Activated effector memory CD4-positive, alpha-beta T cell treated with Interleukin-2 at 50 U/mL for 16 hours (primary cell): ENCODE measurements around the gene LMF1.
"Not testable (repeated sequence)": the region's sequence is repeated elsewhere in the genome, so short reads cannot be mapped to it uniquely, and the experiment has no call there.

Experiments used
- DNase-seq: peaks from one replicate; pipeline ENCODE4 v3.0.0-alpha.2; 2020

The LMF1 gene

DNA sequence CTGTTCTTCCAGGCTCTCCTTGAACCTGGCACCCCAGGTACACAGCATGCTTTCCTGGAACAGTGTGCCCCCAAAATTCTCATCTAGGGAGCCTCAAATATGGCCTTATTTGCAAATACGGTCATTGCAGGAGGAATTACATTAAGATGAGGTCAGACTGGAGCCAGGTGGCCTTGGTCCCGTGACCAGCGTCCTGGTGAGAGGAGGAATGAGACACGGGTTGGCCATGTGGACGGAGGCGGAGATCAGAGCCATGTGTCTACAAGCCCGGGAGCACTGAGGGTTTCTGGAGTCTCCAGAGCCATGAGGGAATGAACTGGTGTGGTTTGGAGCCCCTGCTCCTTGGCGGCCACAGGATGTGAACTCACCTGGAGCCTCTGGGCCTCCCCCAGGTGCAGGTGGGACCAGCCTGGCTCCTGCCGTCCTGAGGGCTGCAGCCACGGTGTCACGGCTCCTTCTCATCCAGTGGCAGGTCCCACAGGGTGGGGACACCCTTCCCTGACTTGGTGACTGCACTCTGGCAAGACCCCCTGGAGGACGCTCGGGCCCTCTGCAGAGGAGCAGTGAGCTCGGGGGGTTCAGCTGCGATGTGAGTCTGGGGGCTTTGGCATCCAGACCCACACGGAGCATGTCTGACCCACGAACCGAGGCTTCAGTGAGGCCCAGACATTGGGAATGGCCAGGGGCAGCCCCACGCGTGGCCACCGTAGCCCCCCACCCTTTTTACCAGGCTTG is 148.4 kb downstream of the LMF1 start:
- no peak for DNase-seq

DNA sequence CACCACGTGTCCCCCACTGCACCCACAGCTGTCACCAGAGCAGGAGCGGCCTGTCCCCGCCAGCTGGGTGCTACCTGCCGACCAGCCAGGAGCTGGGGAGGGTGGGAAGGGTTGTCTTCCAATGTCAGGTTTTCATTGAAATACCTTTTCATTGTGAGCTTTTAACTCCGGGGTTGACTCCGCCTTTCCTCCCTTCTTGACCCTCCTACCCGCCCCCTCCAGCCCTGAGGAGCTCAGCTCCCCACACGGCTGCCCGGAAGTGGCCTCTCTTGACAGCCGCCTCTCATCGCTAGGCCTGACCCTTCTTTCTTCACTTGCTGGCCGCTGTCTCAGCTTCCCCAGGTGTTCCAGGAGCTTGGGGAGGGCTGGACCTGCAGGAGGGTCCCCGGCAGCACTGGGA is 149.0 kb downstream of the LMF1 start:
- no peak for DNase-seq

- no peak for DNase-seq
Observed at GRCh38 chr16:820748-821147, 150.0 kb downstream of the LMF1 start.

- not testable (repeated sequence) for DNase-seq
Observed at GRCh38 chr16:820044-820408, 150.8 kb downstream of the LMF1 start.

GRCh38 chr16:819336-820043 is 151.3 kb downstream of the LMF1 start:
- DNase-seq, result peak; percentile 28

GRCh38 chr16:818592-818991 is 152.2 kb downstream of the LMF1 start:
- DNase-seq, result no peak

- no peak for DNase-seq
Observed at GRCh38 chr16:818132-818531, 152.7 kb downstream of the LMF1 start.

DNA sequence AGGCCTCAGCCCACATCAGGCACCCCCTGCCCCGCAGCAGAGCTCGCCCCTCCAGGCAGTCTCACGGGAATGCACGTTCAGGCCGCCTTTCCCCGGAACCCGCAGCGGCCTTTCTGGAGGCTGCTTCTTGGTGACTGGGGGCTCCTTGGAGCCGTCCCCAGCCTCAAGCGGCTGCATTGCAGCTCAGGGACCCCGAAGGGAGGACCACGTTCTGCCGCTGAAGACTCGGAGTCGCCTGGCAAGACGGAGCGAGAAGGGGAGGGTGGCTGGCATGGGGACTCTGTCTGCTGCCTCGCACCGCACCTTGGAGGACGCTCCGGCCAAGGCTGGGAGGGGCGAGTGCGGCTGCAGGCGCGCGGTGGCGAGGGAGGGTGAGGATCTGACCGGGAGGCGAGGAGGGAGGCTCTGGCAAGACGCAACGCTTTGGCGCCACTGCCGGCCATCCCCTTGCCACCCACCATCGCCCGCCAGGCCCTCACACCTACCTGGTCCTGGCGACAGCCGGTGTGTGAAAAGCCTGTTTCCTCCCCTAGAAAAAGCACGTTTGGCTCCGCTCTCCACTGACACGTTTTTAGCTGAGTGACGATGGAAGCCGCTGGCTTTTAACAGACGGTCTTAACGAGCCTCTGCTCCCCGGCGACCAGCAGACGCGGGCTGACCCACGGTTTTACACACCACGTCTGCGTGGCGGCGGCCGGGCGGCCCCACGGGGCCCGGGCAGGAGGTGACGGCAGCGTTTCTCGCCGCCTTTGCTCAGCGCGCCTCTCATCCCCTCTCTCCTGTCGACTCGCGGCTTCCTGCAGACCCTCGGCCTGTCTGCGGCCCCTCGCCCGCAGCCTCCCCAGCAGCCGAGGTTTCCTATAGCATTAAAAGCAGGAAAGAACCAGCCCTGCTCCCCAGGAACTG is 153.5 kb downstream of the LMF1 start:
- DNase-seq, result no peak

DNA sequence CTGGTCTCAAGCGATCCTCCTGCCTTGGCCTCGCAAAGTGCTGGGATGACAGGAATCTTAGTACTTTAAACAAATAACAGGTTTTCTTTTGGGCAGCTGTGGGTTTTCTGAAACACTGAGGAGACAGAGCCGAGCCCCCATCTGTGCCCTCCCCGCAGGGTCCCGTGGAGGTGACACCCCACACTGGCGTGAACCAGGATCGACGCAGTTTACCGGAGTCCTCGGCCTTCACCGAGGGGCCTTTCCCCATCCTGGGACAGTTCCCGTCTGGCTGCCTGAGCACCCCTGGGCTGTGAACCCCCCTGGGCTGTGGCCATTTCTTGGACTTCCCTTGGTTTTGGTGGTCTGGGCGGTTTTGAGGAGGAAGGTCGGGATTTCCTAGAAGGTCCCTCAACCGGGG is 154.9 kb downstream of the LMF1 start:
- no peak for DNase-seq

- no peak for DNase-seq
Observed at GRCh38 chr16:814974-815373, 155.8 kb downstream of the LMF1 start.

DNA sequence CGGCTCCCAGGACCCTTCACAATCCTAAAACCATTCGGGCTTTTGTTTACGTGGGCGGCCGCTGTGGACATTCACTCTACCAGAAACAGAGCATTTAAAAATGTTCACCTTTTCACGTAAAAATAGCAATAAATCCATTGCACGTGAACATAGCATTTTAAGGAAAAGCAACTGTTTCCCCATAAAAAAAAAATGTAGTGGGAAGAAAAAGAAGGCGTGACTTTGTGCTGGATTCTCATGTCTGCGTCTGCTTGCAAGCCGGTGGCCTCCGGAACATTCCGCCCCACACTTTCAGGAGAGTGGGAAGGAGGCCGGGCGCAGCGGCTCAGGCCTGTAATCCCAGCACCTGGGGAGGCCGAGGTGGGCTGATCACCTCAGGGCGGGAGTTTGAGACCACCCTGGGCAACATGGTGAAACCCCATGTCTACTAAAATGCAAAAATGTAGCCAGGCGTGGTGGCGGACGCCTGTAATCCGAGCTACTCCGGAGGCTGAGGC is 156.8 kb downstream of the LMF1 start:
- DNase-seq, result no peak

GRCh38 chr16:813204-813915 is 157.4 kb downstream of the LMF1 start:
- peak; percentile 16 for DNase-seq

GRCh38 chr16:808085-808386 is 162.7 kb downstream of the LMF1 start:
- no peak for DNase-seq

- peak; percentile 72 for DNase-seq
Observed at GRCh38 chr16:807347-808084, 163.3 kb downstream of the LMF1 start.

DNA sequence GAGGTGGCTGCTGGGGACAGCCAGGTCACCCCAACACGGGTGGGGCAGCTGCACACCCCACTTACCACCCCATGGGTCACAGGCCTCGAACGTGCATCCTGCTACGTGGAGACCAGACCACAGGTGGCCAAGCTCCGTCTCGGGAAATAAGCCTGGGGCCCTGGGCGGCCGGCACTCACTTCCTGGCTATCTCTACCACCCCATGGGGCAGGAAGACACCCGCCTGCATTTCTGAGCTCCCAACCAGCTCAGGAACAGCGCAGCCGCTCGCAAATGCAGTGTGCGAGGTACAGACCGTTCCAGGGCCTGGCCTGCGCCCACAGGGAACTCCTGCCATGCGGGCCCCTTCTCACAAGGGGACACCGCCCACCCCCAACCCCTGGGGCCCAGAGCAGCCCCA is 165.3 kb downstream of the LMF1 start:
- DNase-seq, result no peak

DNA sequence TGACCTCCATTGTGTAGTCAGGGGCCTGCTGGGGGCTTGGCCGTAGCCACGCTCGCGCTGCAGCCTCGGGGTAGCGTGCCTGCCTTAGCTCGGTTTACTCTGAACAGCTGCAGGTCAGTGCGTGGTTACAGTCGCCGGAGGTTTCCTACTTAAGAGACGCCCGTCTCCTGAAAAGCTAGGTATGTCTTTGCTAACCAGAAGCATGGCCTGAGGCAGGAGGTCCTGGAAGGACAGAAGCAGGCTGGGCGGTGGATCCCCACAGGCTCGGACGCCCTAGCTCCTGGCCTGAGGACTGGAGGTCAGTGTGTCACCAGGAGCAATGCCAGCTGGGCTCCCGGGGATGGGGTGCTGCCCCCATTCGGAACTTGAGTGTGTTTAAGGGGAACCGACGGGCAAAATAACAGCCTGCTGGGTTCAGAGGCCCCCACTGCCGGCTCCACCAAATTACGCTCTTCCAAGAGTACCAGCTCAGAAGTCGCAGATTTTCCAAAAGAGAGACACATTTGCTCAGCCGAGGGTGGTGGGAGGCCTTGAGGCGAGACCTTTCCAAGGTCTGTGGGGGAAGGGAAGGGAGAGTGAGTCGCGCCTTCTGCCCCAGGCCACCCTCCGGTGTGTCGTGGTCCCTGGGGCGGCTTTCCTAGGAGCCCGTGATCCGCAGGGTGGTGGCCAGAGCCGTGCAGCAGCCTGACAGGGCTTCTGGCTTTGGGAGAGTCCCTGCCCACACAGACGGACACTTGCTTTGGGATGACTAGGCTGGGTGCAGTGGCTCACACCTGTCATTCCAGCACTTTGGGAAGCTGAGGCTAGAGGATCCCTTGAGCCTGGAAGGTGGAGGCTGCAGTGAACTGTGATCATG is 166.4 kb downstream of the LMF1 start:
- no peak for DNase-seq

DNA sequence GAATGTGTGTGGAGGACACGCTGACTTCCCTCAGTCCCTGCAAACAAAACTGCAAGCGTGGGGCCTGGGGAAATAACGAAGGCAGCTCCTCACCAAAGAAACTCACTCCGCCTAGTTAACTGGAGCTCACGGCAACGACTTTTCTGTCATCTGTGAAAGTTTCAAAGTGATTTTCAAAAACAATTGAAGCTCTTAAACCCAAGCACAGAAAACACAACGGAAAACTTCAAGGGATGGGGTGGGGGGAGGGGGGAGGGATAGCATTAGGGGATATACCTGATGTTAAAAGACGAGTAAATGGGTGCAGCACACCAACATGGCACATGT is 167.1 kb downstream of the LMF1 start:
- no peak for DNase-seq
